Rectal smooth muscle tissue (tissue), 1 donor: Measurements from ENCODE around the gene PAX8.

ENCODE experiments used
- H3K27ac ChIP-seq: one replicate; pipeline ENCODE4 v1.7.0; 2013; ENCODE audit warnings: low read depth, low read length, inconsistent platforms
- H3K27me3 ChIP-seq: one replicate; pipeline ENCODE4 v1.7.0; 2013; ENCODE audit warnings: low read length; ENCODE audit not compliant: control insufficient read depth, insufficient read depth
- H3K36me3 ChIP-seq: one replicate; pipeline ENCODE4 v1.7.0; 2013; ENCODE audit warnings: low read length; ENCODE audit not compliant: control insufficient read depth, insufficient read depth
- H3K4me1 ChIP-seq: one replicate; pipeline ENCODE4 v1.7.0; 2013; ENCODE audit warnings: low read length; ENCODE audit not compliant: control insufficient read depth, insufficient read depth
- H3K4me3 ChIP-seq: one replicate; pipeline ENCODE4 v1.7.0; 2013; ENCODE audit warnings: low read length
- H3K9ac ChIP-seq: one replicate; pipeline ENCODE4 v1.7.0; 2013; ENCODE audit warnings: low read length

PAX8 gene

GRCh38 chr2:113273981-113274380 is 4.7 kb downstream of the PAX8 start:
- Histone ChIP-seq H3K4me3 (no peak overlapping the region), H3K27me3 (peaks cover 25% of the 10 kb centered on the region), H3K9ac (no peak overlapping the region), H3K27ac (no peak overlapping the region), H3K4me1 (no peaks in the 10 kb centered on the region), H3K36me3 (no peaks in the 10 kb centered on the region)

GRCh38 chr2:113273027-113273551 is 5.6 kb downstream of the PAX8 start:
- Histone ChIP-seq H3K9ac (no peak overlapping the region), H3K4me1 (no peaks in the 10 kb centered on the region), H3K27me3 (peaks cover 25% of the 10 kb centered on the region), H3K27ac (no peak overlapping the region), H3K36me3 (no peaks in the 10 kb centered on the region), H3K4me3 (no peak overlapping the region)

- Histone ChIP-seq H3K27me3 (peaks cover 20% of the 10 kb centered on the region), H3K36me3 (no peaks in the 10 kb centered on the region), H3K4me1 (no peaks in the 10 kb centered on the region), H3K4me3 (no peak overlapping the region), H3K9ac (no peak overlapping the region), H3K27ac (no peak overlapping the region)
These were observed 6.2 kb downstream of the PAX8 start for GRCh38 chr2:113272477-113272876.

GRCh38 chr2:113268621-113269360 is 9.9 kb downstream of the PAX8 start:
- no peak overlapping the region for H3K4me3 ChIP-seq
- H3K9ac ChIP-seq = no peak overlapping the region
- H3K36me3 ChIP-seq = no peaks in the 10 kb centered on the region
- peaks cover 8% of the 10 kb centered on the region for H3K27me3 ChIP-seq
- H3K27ac ChIP-seq = no peak overlapping the region
- H3K4me1 ChIP-seq = no peaks in the 10 kb centered on the region

- Histone ChIP-seq H3K27me3 (peaks cover 3% of the 10 kb centered on the region), H3K4me1 (no peaks in the 10 kb centered on the region), H3K4me3 (no peak overlapping the region), H3K9ac (no peak overlapping the region), H3K36me3 (no peaks in the 10 kb centered on the region), H3K27ac (no peak overlapping the region)
These were observed 12.3 kb downstream of the PAX8 start for GRCh38 chr2:113266431-113266830.

GRCh38 chr2:113264713-113265403 is 13.9 kb downstream of the PAX8 start:
- peaks cover 3% of the 10 kb centered on the region for H3K27me3 ChIP-seq
- H3K4me3 ChIP-seq = no peak overlapping the region
- no peak overlapping the region for H3K9ac ChIP-seq
- H3K4me1 ChIP-seq = no peaks in the 10 kb centered on the region
- no peaks in the 10 kb centered on the region for H3K36me3 ChIP-seq
- H3K27ac ChIP-seq = no peak overlapping the region

- H3K36me3 ChIP-seq = no peaks in the 10 kb centered on the region
- H3K27me3 ChIP-seq = peaks cover 1% of the 10 kb centered on the region
- H3K27ac ChIP-seq = no peak overlapping the region
- no peak overlapping the region for H3K4me3 ChIP-seq
- H3K9ac ChIP-seq = no peak overlapping the region
- H3K4me1 ChIP-seq = no peaks in the 10 kb centered on the region
These were observed 15.2 kb downstream of the PAX8 start for GRCh38 chr2:113263546-113263945.

- H3K27ac ChIP-seq = no peak overlapping the region
- no peaks in the 10 kb centered on the region for H3K36me3 ChIP-seq
- no peak overlapping the region for H3K9ac ChIP-seq
- no peak overlapping the region for H3K4me3 ChIP-seq
- no peaks in the 10 kb centered on the region for H3K27me3 ChIP-seq
- no peaks in the 10 kb centered on the region for H3K4me1 ChIP-seq
These were observed 17.7 kb downstream of the PAX8 start for GRCh38 chr2:113260991-113261390.

GRCh38 chr2:113258471-113259147 is 20.1 kb downstream of the PAX8 start:
- H3K4me3 ChIP-seq = no peak overlapping the region
- H3K9ac ChIP-seq = no peak overlapping the region
- H3K36me3 ChIP-seq = no peaks in the 10 kb centered on the region
- H3K4me1 ChIP-seq = no peaks in the 10 kb centered on the region
- H3K27ac ChIP-seq = no peak overlapping the region
- no peaks in the 10 kb centered on the region for H3K27me3 ChIP-seq

GRCh38 chr2:113257516-113258264 is 21.0 kb downstream of the PAX8 start:
- Histone ChIP-seq H3K4me3 (no peak overlapping the region), H3K9ac (no peak overlapping the region), H3K27me3 (no peaks in the 10 kb centered on the region), H3K4me1 (no peaks in the 10 kb centered on the region), H3K27ac (no peak overlapping the region), H3K36me3 (no peaks in the 10 kb centered on the region)

- no peaks in the 10 kb centered on the region for H3K27me3 ChIP-seq
These were observed 23.3 kb downstream of the PAX8 start for GRCh38 chr2:113255140-113256070.

More at GRCh38 chr2:113255140-113256070, 23.3 kb downstream of the PAX8 start:
- Histone ChIP-seq H3K27ac (no peak overlapping the region), H3K4me3 (no peak overlapping the region), H3K36me3 (no peaks in the 10 kb centered on the region), H3K4me1 (no peaks in the 10 kb centered on the region), H3K9ac (no peak overlapping the region)
